OCI-LY3 (cell line): ENCODE results near the gene PDE4D.
"Not testable (repeated sequence)": the region's sequence is repeated elsewhere in the genome, so short reads cannot be mapped to it uniquely, and the experiment has no call there.

Source experiments
- CTCF ChIP-seq: fragments of 200-600, 300-600 bp; sonication (generic); IDR thresholded peaks from 2 replicates; pipeline ENCODE4 v1.5.1; 2014; ENCODE audit warnings: antibody characterized with exemption, low read length, low read depth
- EZH2phosphoT487 ChIP-seq: fragments of 200-600 bp; shearing (Covaris generic); IDR thresholded peaks from 2 replicates; pipeline ENCODE4 v1.6.1; 2018; ENCODE audit warnings: antibody characterized with exemption, mixed run types, low read depth

- TF ChIP-seq CTCF, EZH2phosphoT487: not testable (repeated sequence)
Measured at GRCh38 chr5:59408997-59409396, 484.5 kb downstream of the PDE4D start.
